GM21723 (cell line): Measurements from ENCODE around the gene THOP1.

Experiments
- ATAC-seq: cut with Tn5 transposase; IDR thresholded peaks from one replicate; pipeline ENCODE4 v1.9.1; 2021; ENCODE audit warnings: mild to moderate bottlenecking, moderate library complexity; ENCODE audit not compliant: unreplicated experiment

THOP1 gene

GRCh38 chr19:2761876-2762782, 23.2 kb upstream of the THOP1 start:
- no peak for ATAC-seq

- ATAC-seq = no peak
These were observed 22.4 kb upstream of the THOP1 start for GRCh38 chr19:2762783-2763496.

GRCh38 chr19:2763687-2764086, 21.6 kb upstream of the THOP1 start:
- ATAC-seq = no peak

GRCh38 chr19:2764945-2765344, 20.4 kb upstream of the THOP1 start:
- no peak for ATAC-seq

GRCh38 chr19:2765376-2765775, 19.9 kb upstream of the THOP1 start:
- ATAC-seq = no peak

GRCh38 chr19:2766594-2767372, 18.5 kb upstream of the THOP1 start:
- no peak for ATAC-seq

- ATAC-seq = no peak
These were observed 17.6 kb upstream of the THOP1 start for GRCh38 chr19:2767688-2768087.

GRCh38 chr19:2768365-2769132, 16.8 kb upstream of the THOP1 start:
- ATAC-seq = no peak

- no peak for ATAC-seq
These were observed 16.1 kb upstream of the THOP1 start for GRCh38 chr19:2769218-2769617.

- ATAC-seq = no peak
These were observed 15.0 kb upstream of the THOP1 start for GRCh38 chr19:2770055-2771013.

GRCh38 chr19:2771786-2772674, 13.3 kb upstream of the THOP1 start:
- ATAC-seq = no peak

GRCh38 chr19:2774083-2774679, 11.1 kb upstream of the THOP1 start:
- no peak for ATAC-seq

- ATAC-seq = no peak
These were observed 10.2 kb upstream of the THOP1 start for GRCh38 chr19:2774953-2775555.

- no peak for ATAC-seq
These were observed 9.5 kb upstream of the THOP1 start for GRCh38 chr19:2775556-2776430.

GRCh38 chr19:2777952-2778683, 7.2 kb upstream of the THOP1 start:
- no peak for ATAC-seq

- no peak for ATAC-seq
These were observed 6.1 kb upstream of the THOP1 start for GRCh38 chr19:2779121-2779740.
